NOMO-1 (cell line): ENCODE measurements around the gene ELK3.

Source experiments
- DNase-seq, 2 experiments: peaks; one replicate each; lab custom pipeline; 2025; ENCODE audit not compliant: unreplicated experiment in 2 of 2; lab: John Stamatoyannopoulos, UW

ELK3 gene

DNA sequence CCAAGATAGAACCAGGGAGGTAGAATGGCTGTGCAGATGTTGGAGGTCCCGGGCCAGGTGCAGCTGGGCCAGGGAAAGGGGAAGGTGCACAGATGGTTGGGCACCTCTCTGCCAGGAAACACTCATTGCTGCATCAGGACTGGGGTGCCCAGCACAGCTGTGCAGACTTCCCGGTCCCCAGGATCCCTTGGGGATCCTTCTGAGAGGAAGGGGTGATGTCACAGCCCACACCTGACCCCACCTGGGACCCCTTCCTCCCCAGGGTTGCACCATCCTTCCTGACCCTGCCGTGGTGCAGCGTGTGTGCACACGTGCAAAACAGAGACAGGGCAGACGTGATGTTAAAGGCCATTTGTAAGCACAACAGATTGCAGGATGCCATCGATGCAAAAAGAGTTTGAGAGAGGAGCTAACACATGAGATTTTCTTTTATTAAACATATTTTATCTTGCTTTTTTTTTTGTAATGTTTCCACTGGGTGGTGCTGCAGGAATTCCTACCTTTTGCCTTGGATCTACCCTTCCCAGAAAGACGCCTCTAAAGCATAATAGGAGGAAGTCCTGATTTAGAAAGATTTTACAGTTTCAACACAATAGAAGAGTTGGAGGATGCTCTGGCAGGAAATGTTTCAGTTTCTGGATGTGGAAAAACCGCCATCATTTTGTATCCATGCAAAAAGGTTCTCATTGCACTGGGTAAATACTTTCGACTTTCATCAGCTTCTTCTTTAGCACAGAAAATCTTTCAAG is 14.8 kb downstream of the ELK3 start:
- DNase-seq = no peak

DNA sequence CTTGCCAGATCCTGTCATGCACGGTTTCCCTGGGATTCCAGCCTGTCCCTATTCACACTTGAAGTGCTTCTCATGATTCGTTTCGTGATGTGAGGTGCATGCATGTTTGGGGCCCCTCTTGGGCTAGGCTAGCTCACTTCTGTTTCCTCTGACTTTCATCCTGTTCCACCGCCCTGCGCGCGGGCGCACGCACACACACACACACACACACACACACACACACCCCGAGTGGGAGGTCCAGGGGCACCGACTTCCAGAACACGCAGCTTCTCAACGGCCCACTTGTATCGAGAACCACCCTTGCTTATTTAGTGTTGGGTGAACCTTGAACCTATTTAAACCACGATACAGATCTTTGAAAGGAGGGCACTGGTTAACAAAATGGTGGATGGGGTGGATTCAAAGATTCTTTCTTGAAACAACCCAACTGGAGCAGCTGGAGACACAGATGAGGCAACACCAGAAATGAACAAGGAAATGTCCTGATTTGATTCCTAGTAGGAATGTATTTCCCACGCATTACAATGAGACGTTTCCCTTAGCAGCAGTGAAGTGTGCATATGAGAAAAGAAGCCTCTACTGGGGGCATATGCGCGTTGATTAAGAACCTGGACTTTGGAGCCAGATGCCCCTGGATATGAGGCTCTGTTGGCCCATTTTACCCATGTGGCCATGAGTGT is 16.3 kb downstream of the ELK3 start:
- no peak for DNase-seq

DNA sequence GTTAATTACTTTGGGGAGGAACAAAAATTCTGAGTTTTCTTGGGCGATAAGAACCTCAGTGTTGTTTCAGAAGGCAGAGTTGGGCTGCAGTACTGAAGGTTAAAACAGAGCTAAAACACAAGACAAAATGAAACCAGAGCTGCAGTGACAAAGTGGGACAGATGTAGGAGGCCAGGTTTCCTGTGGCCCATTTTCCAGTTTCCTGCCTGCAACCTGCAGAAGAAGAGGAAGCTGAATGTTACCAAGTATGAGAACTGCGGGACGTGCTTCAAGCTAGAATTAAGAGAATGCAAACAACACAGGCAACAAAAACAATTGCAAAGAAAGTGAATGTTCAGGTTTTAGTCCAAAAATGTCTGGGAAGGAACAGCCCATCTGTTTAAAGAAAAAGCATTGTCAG is 17.8 kb downstream of the ELK3 start:
- peak; percentile 42 to 52 for DNase-seq

DNA sequence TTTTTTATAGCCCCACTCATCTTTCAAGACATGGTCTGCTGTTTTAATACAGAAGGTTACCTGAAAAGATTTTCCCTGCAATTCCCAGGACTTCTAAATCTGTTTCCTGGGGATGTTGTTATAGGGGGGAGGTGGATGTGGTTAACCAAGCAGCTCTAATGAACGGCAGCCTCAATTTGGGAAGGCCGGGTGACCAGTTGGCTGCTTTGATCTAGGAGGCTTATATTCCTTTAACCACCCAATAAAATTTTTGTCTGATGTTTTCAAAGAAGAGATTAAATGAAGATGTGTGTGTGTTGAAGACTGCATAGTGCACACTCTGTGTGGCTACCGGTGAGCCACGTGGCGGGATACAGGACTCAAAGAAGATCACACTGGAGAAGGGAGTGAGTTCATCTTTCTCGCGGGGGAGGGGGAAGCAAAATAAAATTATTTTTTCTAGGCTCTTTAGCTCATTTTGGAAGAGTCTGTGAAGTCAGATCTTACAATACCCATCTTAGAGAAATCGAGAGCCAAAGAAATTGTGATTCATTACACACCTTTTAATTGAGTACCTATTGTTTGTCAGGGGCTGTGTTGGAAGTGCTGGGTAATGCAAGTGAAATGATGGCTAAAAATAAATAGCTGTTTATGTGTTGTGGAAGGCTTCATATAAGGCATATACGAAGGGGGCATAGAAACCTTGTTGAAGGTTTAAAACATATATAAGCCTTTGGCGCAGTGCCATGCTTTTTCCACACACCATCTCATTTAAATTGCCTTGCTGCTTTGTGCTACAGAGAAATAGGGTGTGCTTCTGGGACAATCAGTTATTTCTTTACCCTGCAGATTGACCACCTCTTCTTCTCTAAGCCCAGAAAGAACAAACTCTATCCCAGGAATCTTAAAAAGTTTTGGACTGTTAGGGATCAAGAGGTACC is 18.5 kb downstream of the ELK3 start:
- DNase-seq = no peak

DNA sequence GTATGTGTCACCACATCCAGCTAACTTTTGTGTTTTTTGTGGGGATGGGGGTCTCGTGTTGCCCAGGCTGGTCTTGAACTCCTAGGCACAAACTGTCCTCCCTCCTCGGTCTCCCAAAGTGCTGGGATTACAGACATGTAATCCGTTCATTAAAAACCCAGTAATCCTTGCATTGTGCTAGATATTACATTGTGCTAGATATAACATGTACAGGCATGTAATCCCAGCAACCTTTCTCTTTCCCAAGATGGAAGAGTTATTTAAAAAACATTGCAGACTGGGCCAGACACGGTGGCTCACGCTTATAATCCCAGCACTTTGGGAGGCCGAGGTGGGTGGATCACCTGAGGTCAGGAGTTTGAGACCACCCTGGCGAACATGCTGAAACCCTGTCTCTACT is 19.7 kb downstream of the ELK3 start:
- DNase-seq = no peak

DNA sequence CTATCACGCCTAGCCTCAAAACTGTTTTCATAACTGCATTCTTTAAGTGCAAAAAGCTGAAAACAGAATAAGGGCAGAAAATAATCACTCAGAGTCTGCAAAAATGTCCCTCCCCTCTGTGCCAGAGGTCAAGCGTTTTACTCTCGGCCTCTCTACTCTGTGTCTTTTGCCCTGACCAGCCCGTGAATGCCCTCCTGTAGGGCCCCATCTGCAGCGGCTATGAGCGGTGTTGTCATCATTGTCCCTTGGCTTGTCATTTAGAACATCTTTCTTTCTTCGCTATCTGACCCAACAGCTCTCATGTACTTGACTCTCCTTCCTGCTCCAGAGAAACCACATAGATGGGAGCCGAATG is 21.7 kb downstream of the ELK3 start:
- no peak for DNase-seq

DNA sequence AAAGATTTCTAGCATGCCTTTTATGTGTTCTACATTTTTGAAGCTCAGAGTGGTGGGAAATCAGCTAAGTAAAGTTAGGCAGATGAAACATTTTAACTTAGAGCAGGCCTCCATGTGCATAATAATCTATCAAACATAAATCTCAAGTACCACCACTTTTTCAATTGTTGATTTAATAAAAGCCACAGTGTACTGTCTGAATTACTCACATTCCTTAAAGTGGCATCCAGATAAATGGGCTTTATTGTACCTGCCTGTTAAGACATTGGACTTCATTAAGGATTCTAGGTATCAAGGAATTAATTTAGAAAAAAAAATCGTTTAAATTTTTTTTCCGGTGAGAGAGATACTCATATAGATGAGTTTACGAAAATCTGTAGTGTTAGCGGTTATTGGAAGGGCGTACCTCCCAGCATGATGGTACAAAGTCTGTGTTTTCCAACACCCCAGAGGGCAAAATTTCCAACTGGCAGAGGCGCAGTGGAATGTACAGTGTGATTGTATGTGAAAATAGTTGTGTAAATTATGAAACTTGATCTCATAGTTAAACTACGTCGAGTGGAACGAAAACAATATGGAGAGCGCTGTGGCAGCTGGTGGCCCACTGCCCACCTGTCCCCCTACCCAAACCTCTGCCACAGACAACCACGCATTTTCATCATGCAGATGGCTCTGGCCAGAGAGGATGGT is 25.0 kb downstream of the ELK3 start:
- DNase-seq = no peak

DNA sequence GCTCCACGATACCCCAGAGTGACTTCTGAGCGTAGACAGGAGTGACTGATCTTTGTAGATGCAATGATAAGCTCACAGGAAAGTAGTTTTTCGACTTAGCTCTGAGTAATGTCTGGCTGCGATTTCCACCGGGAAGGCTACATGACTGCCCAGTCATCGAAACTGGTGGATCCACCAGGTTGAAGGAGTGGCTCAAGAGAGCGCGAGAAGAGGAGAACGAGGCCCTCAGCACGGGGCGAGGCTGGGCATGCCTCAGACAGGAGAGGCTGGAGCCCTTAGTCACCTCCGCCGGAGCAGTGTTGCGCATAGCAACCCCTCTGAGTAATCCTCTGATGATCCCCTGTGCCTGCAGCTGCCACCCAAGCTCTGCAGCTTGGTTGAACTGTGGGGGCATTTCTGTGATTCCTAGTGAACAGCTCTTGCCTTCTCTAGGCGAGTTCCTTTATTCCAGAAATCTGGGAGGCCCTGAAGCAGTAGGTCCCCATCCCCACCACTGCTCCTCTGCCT is 25.6 kb downstream of the ELK3 start:
- no peak for DNase-seq

DNA sequence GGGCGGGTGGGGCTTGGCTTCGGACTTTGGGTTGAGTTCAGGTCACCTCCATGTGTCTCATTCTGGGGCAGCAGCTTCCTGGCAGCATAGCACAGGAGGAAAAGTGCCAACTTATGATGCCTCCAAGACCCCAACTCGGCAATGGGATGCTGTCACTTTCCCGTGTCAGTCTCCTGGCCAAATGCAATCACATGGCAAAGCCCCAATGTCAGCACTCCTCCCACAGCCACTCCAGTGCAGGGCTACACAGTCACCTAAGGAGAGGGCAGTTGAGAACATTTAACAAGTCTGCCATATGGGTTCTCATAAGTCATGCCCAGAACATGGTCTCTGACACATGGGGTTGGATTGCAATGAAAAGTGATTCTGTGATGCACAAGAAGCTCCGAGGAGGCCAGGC is 26.7 kb downstream of the ELK3 start:
- no peak for DNase-seq

DNA sequence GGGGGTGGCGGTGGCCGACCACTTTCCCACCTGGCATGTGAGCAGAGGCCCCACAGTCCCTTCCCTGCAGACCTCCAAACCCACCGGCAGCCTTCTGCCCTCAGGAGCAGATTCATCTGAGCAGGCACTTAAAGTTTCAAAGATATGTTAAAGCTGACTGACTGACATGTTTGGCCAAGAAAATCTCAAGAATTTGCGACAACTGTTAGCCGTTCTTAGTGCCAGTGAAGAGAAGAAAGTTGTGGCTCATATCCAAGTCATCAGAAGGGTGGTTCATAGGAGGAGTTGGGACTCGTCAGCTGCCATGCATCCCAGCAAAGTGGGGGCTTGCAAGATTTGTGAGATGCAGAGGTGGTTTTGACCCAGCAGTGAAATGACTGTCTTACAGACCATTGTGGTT is 27.2 kb downstream of the ELK3 start:
- no peak for DNase-seq

DNA sequence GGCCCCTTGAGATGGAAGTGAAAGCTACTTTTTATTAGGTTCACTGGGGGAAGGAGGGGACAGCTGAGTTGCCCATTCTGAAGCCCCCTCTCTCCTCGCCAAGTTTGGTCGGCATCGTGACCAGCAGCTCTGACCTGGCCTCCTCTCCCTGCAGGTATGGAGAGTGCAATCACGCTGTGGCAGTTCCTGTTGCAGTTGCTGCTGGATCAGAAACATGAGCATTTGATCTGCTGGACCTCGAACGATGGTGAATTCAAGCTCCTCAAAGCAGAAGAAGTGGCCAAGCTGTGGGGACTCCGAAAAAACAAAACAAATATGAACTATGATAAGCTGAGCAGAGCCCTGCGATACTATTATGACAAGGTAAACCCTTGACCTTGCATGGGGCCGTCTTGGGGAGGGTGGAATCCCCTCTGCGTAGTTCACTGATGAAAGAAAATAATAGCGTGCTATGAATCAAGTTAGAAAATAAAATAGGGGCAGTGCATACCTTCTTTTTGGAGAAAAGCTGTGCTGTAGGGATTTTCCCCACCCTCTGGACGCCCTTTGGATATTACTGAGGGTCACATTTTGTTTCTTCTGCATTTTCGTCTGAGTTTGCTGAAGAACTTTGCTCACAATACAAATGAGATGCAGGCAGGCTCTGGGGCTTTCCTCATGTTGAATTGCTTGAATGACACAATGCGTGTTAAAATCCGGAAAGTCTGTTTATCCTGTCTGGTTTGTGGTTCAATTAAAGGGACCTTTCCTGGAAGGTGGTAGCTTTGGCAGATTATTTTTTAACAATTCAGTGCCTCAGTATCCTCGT is 29.4 kb downstream of the ELK3 start:
- no peak for DNase-seq

DNA sequence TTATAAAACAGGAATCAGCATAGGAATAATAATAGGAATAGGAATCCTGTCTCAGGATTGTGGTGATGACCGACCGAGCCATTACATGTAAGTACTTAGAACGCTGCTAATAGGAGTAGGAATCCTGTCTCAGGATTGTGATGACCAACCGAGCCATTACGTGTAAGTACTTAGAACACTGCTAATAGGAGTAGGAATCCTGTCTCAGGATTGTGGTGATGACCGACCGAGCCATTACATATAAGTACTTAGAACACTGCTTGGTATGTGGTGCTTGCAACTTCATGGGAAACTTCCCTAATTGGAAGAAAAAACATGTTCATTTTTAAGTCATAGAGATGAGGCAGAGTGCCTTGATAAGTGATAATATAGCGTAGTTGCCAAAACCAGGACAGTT is 30.0 kb downstream of the ELK3 start:
- DNase-seq = no peak

DNA sequence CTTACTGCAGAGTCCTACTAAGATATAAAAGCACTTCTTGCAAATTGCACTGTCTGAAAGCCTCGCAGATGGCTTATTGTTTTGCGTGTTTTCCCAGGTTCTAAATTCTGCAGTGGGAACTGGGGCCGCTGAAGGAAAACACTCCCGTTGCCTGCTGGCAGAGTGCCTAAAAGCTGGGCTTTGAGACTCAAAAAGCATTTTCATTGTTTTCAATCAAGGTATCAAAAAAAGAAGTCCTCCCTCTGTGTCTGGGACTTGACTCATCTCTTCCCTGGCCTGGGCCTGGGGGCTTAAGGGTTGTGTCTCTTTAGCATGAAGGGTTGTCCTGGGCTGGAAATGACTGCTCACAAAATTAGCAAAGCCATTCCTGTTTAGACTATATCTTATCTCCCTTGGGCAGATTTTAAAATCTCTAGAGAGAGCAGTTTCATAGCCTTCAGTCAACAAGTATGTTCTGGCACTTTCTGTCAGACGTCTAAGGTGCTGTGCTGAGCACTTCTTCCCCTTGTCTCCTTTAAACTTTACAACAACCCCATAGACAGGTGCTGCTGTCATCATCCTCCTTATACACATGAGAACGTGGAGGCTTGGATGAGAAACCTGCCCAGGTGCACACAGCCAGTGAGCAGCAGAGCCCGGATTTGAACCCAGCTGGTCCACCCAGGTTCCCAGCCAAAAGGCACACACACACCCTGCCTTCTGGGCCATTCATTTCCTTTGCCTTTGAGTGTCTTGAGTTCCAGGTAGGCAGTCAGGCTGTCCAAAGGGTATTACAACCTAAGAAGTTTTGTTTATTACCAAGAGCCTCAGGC is 31.1 kb downstream of the ELK3 start:
- DNase-seq = no peak

DNA sequence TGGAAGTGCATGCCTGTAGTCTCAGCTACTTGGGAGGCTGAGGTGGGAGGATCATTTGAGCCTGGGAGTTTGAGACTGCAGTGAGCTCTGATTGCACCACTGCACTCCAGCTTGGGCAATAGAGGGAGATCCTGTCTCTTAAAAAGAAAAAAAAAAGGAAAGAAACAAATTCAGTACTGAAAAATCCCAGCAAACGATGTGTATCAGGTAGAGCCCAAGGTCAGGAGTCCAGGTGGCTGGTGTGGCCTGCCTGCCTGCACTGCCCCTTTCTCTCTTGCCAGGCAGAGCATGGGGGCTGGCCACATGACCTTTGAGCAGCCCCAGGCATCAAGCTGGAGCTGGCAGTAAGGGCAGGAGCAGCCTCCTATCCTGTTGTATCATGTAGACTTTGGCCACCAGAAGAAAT is 31.8 kb downstream of the ELK3 start:
- DNase-seq = no peak

DNA sequence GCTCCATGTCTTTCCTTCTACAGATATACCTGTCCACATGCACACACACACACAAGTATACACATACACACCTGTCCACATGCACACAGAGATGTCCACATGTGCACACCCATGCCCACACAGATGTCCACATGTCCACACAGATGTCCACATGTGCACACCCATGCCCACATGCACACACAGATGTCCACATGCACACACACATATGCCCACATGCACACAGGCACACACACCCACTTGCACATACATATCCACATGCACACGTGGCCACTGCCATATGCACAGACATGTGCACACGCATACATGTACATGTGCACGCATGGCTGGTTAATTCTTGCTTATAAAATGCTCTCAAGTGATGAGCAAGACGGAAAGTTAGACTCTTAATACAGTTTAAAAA is 32.2 kb downstream of the ELK3 start:
- no peak for DNase-seq

DNA sequence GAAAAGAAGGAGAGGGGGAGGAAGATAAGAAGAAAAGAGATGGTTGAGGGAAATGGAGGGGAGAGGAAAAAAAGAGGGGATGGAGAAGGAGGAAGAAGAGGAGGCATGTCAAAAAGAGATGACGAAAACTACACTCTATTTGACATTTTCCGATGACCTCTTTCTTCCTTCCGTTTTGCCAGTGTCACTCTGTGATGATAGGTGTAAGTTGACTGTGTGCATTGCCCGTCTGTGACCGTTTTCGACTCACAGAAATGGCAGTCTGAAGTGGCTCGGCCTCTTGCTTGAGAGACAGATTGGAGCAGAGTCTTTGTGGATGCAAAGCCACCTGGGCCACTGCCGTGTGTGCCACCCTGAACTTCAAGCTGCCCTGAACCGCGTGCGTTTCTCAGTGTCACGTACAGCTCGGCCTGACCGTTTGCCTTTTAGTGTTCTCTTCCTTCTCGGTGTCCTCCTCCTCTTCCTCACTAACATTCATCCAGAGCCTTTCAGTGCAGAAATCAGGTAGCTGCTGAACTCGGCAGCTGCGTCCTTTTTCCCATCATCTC is 32.7 kb downstream of the ELK3 start:
- DNase-seq = no peak

DNA sequence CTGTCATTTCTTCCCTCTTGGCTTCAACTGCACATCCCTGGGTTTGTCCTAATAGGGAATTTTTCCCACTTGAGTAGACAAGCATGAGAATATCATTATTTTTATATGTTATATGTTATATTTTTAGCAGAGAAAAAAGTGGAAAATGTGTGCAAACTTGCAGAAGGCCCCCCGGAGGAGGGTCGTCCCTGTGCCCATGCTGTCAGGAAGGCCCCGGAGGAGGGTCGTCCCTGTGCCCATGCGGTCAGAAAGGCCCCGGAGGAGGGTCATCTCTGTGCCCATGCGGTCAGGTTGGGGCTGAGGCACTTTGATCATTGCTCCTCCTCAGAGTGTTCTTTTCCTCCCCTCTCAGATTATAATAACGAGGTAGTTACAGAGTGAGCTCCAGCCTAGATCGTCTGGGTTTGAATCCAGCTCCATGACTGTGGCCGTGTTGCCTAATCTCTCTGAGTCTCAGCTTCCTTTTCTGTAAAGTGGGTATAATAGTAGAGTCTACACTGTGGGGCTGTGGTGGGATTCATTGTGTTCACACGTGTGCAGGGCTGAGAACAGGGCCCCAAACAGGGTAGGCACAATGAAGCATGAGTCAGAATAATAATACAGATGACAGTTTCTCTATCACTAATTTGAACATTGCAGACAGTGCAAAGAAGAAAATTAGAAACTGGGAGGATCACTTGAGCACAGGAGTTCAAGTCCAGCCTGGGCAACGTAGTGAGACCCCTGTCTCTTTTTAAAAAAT is 33.4 kb downstream of the ELK3 start:
- no peak for DNase-seq

DNA sequence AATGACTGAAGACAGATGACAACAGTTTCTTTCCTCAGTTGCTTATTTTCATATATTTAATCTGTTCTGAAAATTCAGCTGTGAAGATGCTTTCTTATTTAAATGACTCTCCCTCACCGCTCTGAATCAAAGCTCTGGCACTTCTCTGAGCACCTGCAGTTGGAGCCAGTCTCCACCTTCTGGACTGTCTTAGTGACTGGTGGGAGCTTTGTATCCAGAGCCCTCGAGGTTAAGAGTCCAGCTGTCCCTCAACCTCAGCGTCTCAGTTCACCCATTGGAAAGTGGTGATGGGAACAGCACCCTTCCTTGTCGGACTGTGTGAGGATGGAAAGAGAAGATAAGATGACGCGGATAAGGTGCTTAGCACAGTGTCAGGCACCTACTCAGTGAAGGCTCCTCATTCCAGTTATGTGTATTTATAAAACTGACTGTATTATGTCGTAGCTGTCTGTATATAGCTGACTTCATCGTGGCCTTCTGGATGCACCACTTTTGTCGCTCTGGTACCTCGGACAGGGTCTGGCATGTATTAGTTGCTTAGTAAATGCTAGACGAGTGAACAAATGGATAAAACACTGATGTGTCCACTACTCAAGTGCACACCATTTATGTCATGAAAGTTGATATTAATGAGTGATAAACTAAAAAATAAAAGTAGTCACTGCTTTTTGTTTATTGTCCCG is 34.5 kb downstream of the ELK3 start:
- DNase-seq = no peak
